ENCODE measurements around the gene FIBIN.

GRCh38 chr11:27041141-27041899, 47.4 kb downstream of the FIBIN start:
- TF ChIP-seq CTCF (IDR thresholded peaks at IDR 0.05) (no peak), EZH2 (IDR thresholded peaks at IDR 0.05) (no peak), EZH2phosphoT487 (IDR thresholded peaks at IDR 0.05) (no peak)
